ENCODE results near the gene CACNA1C.
A peak's percentile ranks its signal among the peaks of the same experiment; 100 is the strongest.

Gene CACNA1C

DNA sequence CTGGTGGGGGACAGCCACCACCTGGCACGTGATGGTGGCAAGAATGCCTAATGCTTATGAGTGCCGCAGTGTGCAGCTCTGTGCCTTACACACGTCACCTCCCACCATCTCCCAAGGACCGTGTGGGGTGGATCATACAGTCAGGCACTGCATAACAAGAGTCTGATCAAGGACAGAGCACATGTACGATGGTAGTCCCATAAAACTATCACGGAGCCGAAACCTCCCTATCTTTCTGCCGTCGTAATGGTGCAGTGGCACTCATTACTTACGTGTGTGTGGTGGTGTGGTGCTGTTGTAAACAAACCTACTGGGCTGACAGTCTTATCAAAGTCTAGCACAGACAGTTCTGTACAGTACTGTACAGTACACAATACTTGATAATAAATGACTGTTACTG is 89.3 kb downstream of the CACNA1C start:
- no peak for DNase-seq

DNA sequence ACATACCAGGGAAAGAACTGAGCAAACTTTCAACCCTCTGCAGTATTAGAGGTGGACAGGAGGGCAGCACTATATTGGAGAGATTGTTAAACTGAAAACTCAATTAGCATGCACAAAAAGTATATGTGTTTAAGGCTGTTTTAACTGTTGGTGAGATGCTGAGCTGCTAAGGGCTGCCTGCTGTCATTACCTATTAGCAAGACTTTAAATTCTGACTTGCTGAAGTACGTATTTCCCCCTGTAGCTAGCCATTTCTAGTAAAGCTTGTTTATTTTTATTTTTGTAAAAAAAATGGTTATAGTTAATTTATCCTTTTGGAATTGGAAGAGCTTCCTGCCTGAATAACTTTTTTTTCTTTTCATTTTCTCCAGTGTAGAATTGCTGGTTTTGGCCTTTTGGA is 92.2 kb downstream of the CACNA1C start:
- DNase-seq, result peak in 1 of 2 experiments; percentile 9

DNA sequence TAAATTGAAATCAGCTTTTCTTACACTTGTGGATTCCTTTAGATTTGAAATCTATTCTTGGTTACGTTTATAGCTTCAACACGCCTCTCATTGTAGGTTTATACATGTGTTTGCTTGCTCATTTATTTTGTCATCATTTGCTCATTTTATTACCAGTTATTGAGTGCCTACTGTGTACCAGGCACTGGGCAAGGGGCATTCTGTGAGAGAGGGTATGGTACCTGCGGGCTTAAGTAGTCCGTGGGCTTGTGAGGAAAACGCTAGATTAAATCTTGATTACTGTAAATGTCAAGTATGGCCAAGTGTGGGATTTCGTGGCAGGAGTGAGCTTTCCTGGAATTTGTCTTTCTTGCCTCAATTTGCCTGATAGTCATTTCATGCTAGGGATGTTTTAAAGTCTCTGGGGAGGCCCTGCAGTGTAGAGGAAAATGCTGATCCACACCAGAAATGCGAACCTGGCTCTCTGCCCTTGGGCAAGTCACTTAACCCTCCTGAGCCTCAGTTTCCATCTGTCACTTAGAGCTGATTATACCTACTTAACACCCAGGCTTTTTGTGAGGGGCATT is 92.7 kb downstream of the CACNA1C start:
- no peak for DNase-seq

DNA sequence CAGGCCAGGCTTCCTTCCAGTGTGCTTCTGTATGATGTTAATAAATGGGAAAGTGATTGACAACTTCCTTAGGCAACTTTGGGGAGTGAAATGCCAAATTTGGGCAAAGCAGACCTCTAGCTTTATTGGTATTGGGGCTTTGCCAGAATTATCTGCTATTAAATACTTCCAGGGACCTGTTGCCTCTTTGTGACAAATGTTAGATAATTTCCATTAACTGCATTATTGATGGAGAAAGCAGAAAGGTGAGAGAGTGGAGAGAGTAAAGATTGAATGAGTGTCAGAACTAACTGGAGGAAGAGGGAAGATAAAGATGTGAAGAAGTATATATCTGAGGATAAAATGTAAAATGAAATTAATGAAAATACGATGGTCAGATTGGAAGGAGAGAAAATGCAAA is 94.5 kb downstream of the CACNA1C start:
- DNase-seq, result no peak

DNA sequence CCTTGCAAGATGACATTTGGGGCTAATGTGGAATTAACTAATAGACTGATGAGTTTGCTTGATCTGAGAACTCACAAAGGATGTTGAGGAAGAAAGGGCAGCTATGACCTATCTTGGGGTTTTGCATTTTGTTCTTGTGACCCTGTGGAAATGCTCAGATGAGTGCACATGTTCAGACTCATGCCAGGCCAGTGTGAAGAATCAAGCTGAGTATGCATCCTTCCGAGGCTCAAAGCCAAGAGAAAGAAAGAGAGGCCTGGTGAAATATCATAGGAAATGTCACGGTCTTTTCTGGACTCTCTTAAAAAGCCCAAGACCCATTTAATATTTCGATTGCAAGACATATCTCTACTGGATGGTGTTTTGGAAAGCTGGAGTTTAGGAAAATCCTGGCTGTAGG is 96.3 kb downstream of the CACNA1C start:
- DNase-seq, result no peak

DNA sequence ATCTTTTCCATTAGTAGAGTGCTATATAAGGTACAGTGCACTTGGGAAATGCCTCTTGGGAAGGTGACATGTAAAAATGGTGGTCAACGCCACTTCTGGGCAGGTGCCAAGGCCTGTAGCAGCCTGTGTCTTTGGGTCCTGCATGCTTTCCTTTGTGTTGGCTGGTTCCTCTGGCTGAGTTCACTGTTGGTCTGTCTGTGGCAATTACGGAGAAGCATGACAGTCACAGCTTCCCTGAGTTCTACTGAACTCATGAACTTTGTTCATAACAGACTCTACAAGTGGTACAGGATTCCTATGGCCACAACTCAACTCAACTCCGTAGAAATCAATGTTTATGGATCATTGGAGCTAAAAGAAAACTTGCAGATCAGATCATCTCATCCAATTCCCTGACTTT is 98.0 kb downstream of the CACNA1C start:
- DNase-seq, result no peak

DNA sequence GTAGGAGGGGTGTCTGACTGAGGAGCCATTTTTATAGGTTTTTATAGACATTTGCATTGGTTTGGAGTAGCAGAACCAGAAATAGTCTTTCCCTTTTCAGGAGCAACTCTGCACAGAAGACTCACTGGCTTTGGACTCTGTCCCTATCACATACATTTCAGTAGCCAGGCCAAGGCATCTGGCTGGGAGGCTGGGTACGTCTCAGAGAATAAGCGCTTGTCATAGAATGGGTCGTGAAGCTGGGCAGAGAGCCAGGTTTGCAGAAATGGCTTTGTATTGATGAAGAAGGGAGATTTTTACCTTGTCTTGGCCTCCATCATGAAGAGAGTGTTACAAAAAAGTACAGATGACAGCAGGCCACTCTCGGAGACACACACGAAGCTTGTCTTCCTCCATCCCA is 98.6 kb downstream of the CACNA1C start:
- no peak for DNase-seq

DNA sequence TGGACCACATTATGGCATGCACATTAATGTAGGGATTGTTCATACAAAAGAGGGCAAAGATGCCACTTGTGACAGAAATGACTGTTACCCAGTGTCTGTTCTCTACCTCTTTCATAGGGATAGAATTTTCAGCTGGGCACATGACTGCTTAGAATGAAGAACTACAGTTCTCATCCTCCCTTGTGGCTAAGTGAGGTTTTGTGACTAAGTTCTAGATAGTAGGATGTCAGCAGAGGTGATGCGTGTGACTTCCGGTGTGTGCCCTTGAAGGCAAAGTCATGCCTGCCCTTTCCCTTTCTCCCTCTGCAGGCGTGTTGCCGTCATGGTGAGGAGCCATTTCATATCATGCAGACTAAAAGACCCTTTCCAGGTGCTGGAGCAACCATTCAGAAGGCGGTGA is 99.3 kb downstream of the CACNA1C start:
- no peak for DNase-seq

DNA sequence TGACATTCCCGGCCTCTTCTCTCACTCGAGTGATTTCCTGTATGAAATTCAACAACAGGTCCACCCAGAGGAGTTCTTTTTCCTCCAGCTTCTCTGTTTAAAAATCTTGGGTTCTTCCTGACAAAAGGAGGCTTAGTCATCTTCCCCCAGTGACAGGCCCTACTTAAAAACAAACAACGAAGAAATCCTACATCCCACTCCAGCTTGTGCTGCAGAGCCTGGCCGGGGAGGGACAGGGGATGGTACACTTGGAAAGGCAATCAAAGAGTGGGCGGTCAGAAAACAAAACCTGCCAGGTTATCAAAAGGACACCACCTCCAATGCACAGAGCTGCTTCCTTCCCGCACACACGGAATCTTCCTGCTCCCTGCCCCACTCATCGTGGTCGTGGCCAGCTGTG is 101.3 kb downstream of the CACNA1C start:
- DNase-seq, result no peak

DNA sequence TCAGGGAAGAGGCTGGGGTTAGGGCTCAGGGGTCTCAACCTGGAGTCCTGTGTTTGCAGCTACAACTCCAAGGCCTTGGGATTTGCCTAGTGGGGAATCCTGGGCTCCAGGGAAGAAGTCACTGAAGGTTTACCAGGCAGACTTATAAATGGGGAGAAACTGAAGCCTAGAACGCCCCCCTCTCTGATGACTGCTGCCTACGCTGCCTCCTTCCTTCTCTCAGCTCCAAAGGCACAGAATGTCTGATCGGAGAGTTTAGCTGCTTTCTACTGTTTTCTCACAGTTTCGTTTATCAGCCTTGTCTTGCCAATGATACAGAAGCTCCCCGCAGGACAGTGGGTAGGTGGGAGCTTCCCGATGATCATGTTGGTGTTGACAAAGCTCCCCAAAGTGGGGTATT is 101.7 kb downstream of the CACNA1C start:
- DNase-seq, result no peak

DNA sequence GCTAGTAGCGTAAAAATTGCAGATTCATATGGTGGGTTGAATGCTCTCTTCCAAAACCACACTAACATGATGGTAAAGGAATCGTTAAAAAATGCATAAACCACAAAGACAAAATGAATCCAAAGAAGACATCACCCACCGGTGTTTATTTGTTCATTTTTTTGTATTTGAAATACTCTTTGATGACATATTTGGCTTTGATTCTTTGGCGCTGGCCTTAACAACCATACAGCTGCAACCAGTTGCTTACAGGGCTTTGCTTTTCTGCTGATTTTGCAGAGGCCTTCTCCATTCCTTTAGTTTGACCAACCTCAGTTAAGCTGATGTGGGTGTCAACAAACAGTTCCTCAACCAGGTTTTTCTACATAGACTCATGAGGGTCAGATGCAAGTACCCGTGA is 103.5 kb downstream of the CACNA1C start:
- DNase-seq, result no peak

DNA sequence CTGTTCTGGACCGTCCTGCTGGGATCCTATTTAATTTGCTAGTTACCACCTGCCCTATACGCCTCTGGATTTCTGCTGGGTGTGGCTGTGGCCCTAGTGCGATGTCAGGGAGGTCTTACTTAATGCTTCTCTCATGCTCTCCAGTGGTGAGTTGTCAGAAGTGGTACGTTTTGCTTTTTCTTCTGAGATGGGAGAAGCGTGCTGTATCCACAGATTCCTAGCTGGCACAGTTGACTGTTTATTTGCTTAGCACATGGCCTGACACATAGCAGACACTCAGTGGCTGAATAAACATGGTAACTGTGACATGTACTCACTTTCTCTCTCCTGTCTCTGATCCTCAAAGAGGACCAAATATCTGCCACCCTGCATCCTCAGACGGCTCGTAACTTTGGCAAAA is 107.3 kb downstream of the CACNA1C start:
- DNase-seq, result peak in 1 of 2 experiments; percentile 8

DNA sequence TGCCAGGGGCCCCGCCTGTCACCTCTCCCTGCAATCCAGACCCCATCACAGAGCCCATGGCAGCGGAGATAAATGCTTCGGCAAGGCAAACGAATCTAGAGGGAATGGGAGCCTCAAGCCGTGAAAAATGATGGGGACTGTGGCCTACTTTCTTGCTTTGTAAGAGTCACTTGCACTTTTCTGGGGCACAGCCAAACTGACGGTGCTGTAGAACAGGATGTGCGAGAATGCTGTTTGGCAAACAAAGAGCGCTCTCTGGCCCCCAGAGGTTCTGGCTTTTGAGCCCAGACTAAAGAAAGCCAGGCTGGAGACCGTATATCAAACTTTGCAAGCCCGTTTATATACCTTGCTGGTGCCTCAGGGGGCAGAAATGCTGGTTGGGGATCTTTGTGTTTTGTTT is 108.7 kb downstream of the CACNA1C start:
- no peak for DNase-seq

DNA sequence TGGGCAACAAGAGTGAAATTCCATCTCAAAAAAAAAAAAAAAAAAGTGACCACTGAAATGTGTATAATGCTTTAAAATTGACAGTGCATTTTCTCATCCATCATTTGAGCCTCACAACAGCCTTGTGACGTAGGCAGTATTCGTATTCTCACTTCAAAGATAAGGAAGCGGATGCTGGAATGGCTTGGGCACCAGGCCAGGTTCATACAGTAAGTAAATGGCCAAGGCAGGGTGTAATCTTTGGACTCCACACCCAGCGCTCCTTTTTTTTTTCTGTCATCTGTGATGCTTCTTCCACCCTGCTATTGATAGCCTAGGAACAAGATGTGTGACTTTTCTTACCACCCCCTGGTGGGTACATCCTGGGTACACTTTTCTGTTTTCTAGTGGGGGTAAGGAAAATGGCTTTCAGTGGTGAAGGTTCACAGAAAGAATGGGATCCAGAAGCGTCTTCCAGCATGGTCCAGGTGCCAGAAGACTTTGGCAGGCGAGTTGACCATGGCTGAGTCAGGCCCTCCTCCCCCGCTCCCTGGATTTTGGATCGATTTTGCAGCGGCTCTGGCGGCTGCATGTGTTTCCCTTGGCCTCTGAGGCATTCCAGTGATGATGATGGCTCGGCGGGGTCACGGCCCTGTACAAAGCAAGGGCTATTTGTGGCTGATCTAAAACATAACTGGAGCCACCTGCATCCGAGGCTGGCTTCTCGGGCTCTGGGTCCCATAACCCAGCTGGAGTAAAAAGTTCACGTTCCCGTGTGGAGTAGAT is 110.6 kb downstream of the CACNA1C start:
- DNase-seq, result no peak

DNA sequence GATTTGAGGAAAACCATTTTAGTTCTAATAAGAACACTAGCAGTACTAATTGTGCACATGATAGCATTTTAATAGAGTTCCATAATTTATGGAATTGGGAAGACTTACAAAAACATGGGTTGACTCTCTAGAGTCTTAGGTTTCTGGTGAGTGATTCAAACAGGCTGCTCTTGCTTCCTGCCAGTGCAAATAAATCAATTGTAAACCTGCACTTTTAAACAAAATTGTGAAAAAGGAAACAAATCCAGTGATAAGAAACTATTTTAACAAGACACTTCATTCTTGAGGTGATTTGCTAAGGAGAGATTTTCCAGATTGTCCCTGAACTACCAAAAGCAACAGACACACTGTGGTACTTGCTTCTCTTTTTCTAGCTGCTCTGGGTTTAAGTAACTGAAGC is 112.2 kb downstream of the CACNA1C start:
- DNase-seq, result no peak

DNA sequence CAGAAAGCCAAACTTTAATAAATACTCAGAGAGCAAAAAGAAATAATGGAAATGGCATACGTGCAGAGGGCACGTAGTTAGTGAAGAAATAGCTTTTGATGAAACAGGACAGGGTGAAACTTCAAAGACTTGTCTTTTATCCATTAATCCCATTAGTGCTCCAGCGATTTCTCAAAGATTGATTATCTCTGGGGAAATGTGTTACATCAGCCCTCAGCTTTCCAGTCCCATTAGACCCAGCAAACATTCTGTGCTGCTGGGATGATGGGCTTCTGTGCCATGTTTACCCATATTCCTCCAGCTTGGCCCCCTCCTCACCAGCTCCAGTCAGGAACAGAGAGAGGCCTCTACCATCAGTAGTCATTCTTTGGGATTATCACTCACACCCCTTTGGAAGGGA is 113.1 kb downstream of the CACNA1C start:
- no peak for DNase-seq

DNA sequence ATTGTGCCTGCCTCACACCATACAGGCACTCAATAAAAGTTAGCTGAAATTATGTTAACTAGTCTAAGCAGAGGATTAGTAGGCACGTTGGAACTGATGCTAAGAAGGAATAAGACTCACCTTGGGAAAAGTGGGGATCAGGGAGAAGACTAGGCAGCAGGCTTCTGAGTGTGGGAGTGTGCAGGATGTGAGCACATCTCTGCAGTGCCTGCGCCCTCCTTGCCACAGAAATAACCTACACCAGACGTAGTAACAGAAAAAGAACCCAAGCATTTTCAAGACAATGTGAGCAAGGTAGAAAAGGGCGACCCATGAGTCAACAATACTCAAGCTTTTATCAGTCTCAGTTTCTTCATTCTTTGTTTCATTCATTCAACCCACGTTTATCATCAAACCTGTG is 113.9 kb downstream of the CACNA1C start:
- no peak for DNase-seq

DNA sequence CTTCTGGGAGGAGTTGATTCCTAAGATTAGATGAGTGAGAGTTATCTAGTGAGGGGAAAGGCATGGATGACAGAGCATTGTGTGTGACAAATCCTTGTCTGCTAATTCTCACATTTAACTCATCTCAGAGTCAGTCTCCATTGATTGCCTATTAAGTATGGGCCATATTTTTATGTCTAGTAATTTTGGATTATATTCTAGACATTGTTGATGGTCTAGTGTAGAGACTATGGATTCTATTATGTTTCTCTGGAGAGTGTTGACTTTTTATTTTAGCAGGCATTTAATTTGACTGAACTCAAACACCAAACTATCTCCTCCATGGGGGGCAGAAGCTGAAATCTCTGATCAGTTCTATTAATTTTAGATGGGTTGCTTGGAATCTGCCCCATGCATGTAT is 114.4 kb downstream of the CACNA1C start:
- no peak for DNase-seq

DNA sequence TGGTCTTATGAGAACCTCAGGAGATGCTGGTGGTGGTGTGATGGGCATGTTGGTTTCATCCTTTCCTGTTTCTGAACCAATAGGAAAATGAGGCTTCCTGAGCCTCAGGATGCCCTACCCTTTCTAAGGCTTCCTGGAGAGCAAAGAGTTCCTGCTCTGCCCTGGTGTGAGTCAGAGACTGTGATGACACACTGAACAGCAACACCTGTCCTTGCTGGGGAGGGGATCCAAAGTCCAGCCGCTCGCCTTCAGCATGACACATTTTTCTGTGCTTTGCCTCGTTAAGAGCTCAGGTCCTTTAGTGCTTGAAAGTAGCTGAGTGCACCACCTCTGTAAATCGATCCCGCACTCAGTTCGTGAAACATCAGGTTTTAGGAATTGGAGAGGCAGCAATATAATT is 116.0 kb downstream of the CACNA1C start:
- DNase-seq, result peak in 1 of 2 experiments; percentile 15

DNA sequence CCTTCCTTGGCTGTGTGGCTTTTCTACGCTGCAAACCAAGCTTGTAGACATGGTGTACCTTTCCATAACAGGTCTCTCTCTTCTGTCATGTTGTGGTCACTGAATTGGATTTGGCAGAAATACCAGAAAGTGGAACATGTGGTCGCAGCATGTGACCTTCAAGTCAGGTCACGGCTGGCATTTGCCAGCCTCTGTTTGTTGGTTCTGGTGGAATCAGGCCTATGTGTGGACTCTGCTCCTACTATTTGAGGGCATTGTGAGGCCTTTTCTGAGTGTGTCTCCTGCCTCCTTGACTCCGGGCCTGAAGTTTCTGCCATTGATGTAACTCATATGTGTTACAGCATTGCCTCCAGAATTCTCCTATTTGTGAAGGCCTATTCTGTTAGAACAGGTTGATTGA is 116.7 kb downstream of the CACNA1C start:
- no peak for DNase-seq

DNA sequence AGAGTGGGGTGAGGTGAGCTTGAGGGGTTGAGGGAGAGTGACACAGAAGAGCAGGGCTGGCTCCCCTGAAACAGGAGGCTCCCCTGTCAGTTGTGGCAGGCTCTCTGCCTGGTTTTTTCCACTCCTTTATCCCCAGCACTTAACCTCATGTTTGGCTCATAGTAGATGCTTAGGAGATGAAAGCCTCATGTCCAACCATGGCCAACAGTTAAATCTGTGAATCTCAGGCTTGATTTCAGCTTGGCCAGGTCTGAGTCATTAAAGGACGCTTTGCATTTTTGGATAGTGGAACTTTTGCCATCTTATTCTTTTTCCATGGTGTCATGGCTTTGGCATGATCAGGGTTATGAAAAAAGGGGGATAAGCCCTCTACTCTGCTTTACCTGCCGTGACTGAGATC is 117.2 kb downstream of the CACNA1C start:
- no peak for DNase-seq

DNA sequence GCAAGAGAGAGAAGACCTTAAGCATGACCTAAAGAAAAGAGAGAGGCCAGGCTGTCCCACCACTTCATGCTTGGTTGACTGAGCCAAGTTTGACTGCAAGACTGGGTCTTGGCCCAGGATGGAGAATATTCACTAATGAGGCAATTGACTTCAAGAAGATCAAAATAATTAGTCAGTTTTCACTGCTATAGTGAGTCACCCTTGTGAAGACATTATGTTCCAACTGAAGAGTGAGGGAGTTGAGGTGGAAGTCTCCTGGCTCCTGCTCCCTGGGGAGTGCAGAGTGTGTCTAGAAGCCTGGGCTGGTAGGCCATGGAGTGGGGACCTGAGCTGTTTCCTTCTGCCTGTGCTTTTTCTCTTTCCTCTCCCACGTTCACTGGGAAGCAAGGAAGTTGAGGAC is 117.6 kb downstream of the CACNA1C start:
- DNase-seq, result no peak

DNA sequence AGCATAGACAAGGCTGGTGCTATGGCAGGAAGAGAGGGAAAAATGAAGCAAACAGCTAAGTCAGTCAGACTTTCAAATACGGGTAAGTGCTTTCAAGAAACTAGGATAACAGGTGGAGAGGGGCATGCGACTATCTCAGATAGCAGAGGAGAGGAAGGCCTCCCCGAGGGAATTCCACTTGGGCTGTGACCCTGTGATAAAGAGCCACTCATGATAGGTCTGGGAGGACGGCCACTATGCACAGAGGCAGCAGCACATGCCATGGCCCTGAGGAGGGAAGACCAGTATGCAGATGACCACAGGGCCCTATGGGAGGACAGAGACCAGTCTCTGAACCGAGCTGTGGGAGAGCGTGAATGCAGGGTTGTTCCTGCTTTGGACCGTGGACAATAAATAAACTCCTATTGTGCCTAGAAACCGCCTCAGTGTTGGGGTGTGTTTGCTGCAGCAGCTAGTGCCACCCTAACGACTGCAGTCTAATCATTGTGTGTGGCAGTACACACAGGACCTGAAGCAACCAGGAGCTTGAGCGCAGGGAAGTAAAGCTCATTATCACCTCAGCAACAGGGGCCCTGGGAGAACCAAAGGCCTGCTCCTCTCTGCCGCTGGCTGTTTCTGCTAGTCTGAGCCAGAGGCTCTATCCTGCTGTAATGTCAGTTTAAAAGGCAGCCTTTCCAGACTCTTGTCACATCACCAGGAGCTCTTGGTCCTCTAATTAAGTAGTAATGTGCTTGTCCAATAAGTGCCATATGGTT is 119.1 kb downstream of the CACNA1C start:
- no peak for DNase-seq

DNA sequence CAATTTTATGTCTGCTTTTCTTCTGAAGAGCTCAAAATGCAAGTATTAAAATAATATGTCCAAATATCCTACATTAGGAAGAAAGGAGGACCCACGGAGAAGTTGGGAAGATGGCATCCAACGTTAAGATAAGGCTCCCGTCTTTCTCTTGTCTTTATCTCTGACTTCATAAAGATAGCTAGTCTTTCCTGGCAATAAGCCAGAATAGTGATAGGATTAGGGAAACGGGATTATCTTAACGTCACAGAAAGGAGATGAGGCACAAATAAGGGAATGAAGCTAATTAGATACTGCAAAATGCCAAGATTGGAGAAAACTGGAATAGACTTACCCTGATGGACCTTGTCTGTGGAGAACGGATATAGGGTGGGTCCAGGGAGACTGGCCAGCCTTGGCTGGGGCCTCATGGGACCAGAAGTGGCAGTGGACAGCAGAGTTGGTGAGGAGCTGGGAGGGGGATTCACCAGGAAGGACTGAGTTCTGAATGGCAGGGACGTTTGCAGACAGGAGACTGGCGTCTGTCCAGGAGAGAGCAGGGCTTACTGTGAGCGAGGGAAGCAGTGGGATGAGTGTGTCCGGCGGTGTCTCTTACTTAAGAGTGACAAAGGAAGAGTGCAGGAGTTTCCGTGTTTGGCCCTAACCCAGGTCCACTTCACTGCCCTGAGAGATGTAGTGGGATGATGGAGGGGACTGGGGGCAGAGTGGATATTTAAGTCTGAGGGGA is 119.9 kb downstream of the CACNA1C start:
- DNase-seq, result no peak

All from NCI-H526 (cell line).